ENCODE data around the gene SND1.

The SND1 gene

GRCh38 chr7:127732306-127732705 lies 80.3 kb downstream of the SND1 start:
- POLR2A ChIA-PET = no interaction called here
- CTCF ChIA-PET = interaction anchor here (0.5 kb wide), 1 partner anchor 303 kb away, joined by 3 read pairs; no protein-coding TSS in a partner anchor
- TF ChIP-seq NFRKB (IDR thresholded peaks at IDR 0.05) = no peak
- no peak for DNase-seq (ENCODE audit: extremely low spot score)

GRCh38 chr7:127733986-127734385 lies 82.0 kb downstream of the SND1 start:
- ChIA-PET CTCF (no interaction called here), POLR2A (no interaction called here)
- TF ChIP-seq SP1 (IDR thresholded peaks at IDR 0.05) = no peak
- TF ChIP-seq NFRKB (IDR thresholded peaks at IDR 0.05) = no peak
- TF ChIP-seq SUZ12 (IDR thresholded peaks at IDR 0.05) = no peak
- TF ChIP-seq TARDBP (IDR thresholded peaks at IDR 0.05) = no peak
- TF ChIP-seq BHLHE40 (IDR thresholded peaks at IDR 0.05; ENCODE audit: borderline replicate concordance) = no peak
- no peak for TF ChIP-seq PKNOX1 (IDR thresholded peaks at IDR 0.05)
- TF ChIP-seq ELF4 (IDR thresholded peaks at IDR 0.05) = no peak
- TF ChIP-seq ARNT (IDR thresholded peaks at IDR 0.05) = no peak
- TF ChIP-seq ZNF384 (IDR thresholded peaks at IDR 0.05) = no peak
- TF ChIP-seq L3MBTL2 (conservative IDR thresholded peaks at IDR 0.05) = no peak
- no peak for TF ChIP-seq CTBP1 (IDR thresholded peaks at IDR 0.05; ENCODE audit: borderline replicate concordance)
- no peak for TF ChIP-seq FOXA1 (IDR thresholded peaks at IDR 0.05)
- TF ChIP-seq FOXM1 (IDR thresholded peaks at IDR 0.05; ENCODE audit: borderline replicate concordance) = no peak
- no peak for TF ChIP-seq LEF1 (IDR thresholded peaks at IDR 0.05; ENCODE audit: borderline replicate concordance)
- no peak for DNase-seq (ENCODE audit: extremely low spot score)

- POLR2A ChIA-PET = no interaction called here
- TF ChIP-seq CTBP1 (IDR thresholded peaks at IDR 0.05; ENCODE audit: borderline replicate concordance) = no peak
- no peak for TF ChIP-seq TARDBP (IDR thresholded peaks at IDR 0.05)
- TF ChIP-seq L3MBTL2 (conservative IDR thresholded peaks at IDR 0.05) = no peak
- no peak for TF ChIP-seq LEF1 (IDR thresholded peaks at IDR 0.05; ENCODE audit: borderline replicate concordance)
- DNase-seq (ENCODE audit: extremely low spot score) = no peak
- CTCF ChIA-PET = no interaction called here
Measured at GRCh38 chr7:127736511-127736910, 84.5 kb downstream of the SND1 start.

GRCh38 chr7:127738859-127739258 lies 86.9 kb downstream of the SND1 start:
- ChIA-PET CTCF (no interaction called here), POLR2A (no interaction called here)
- TF ChIP-seq ELF4 (IDR thresholded peaks at IDR 0.05) = no peak
- TF ChIP-seq SP1 (IDR thresholded peaks at IDR 0.05) = no peak
- DNase-seq (ENCODE audit: extremely low spot score) = no peak

- no peak for TF ChIP-seq FOXA1 (IDR thresholded peaks at IDR 0.05)
- no peak for TF ChIP-seq HDGF (IDR thresholded peaks at IDR 0.05; ENCODE audit: borderline replicate concordance)
- no peak for TF ChIP-seq CTBP1 (IDR thresholded peaks at IDR 0.05; ENCODE audit: borderline replicate concordance)
- no peak for TF ChIP-seq L3MBTL2 (conservative IDR thresholded peaks at IDR 0.05)
- TF ChIP-seq ZNF384 (IDR thresholded peaks at IDR 0.05) = no peak
- TF ChIP-seq SUZ12 (IDR thresholded peaks at IDR 0.05) = no peak
- TF ChIP-seq BHLHE40 (IDR thresholded peaks at IDR 0.05; ENCODE audit: borderline replicate concordance) = no peak
- TF ChIP-seq TARDBP (IDR thresholded peaks at IDR 0.05) = no peak
- POLR2A ChIA-PET = no interaction called here
Measured at GRCh38 chr7:127741764-127742375, 89.9 kb downstream of the SND1 start.

GRCh38 chr7:127745445-127745844 lies 93.5 kb downstream of the SND1 start:
- ChIA-PET CTCF (no interaction called here), POLR2A (no interaction called here)
- no peak for DNase-seq (ENCODE audit: extremely low spot score)
- TF ChIP-seq FOXA1 (IDR thresholded peaks at IDR 0.05) (no peak), LEF1 (IDR thresholded peaks at IDR 0.05; ENCODE audit: borderline replicate concordance) (no peak), L3MBTL2 (conservative IDR thresholded peaks at IDR 0.05) (no peak), PKNOX1 (IDR thresholded peaks at IDR 0.05) (no peak), CTBP1 (IDR thresholded peaks at IDR 0.05; ENCODE audit: borderline replicate concordance) (no peak), HDGF (IDR thresholded peaks at IDR 0.05; ENCODE audit: borderline replicate concordance) (no peak), ELF4 (IDR thresholded peaks at IDR 0.05) (no peak), BHLHE40 (IDR thresholded peaks at IDR 0.05; ENCODE audit: borderline replicate concordance) (no peak), FOXK2 (IDR thresholded peaks at IDR 0.05) (no peak), SP1 (IDR thresholded peaks at IDR 0.05) (no peak)

More at GRCh38 chr7:127741764-127742375, 89.9 kb downstream of the SND1 start:
- CTCF ChIA-PET = interaction anchor here (0.7 kb wide), 1 partner anchor 85 kb away, joined by 3 read pairs; no protein-coding TSS in a partner anchor
- DNase-seq (ENCODE audit: extremely low spot score) = no peak

GRCh38 chr7:127751062-127751461 lies 99.1 kb downstream of the SND1 start:
- no peak for DNase-seq (ENCODE audit: extremely low spot score)
- CTCF ChIA-PET = no interaction called here
- no peak for TF ChIP-seq L3MBTL2 (conservative IDR thresholded peaks at IDR 0.05)
- TF ChIP-seq ZNF384 (IDR thresholded peaks at IDR 0.05) = no peak
- TF ChIP-seq PKNOX1 (IDR thresholded peaks at IDR 0.05) = no peak
- no peak for TF ChIP-seq LEF1 (IDR thresholded peaks at IDR 0.05; ENCODE audit: borderline replicate concordance)
- POLR2A ChIA-PET = no interaction called here
